Hepatocyte (in vitro differentiated cells): ENCODE measurements around the gene ADGRG6.

Experiments used
- EZH2 ChIP-seq: fragments of 200-600 bp; sonication (generic); IDR thresholded peaks from 2 replicates; pipeline ENCODE4 v1.6.1; 2016; ENCODE audit warnings: antibody characterized with exemption, mild to moderate bottlenecking, borderline replicate concordance
- EZH2phosphoT487 ChIP-seq: fragments of 200-600 bp; sonication (generic); IDR thresholded peaks from one replicate; pipeline ENCODE4 v1.6.1; 2018; ENCODE audit warnings: antibody characterized with exemption, mild to moderate bottlenecking, low read depth, moderate library complexity; ENCODE audit not compliant: unreplicated experiment, severe bottlenecking
- TF ChIP-seq, protein P1 (sequence below): fragments of 200-600 bp; sonication (generic); IDR thresholded peaks from 2 replicates; pipeline ENCODE4 v1.5.1; 2016; ENCODE audit warnings: antibody characterized with exemption, mild to moderate bottlenecking; ENCODE audit not compliant: poor library complexity

DNA sequence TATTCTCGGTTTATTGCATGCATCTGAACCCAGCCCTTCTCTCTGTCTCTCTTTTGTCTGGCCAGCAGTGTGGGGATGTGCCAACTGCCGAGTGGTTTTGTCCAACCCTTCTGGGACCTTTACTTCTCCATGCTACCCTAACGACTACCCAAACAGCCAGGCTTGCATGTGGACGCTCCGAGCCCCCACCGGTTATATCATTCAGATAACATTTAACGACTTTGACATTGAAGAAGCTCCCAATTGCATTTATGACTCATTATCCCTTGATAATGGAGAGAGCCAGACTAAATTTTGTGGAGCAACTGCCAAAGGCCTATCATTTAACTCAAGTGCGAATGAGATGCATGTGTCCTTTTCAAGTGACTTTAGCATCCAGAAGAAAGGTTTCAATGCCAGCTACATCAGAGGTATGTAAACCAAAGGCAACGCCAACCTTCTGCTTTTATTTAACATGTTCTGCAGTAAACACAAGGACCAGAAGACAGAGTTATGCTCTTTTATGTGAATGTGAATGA lies 65.8 kb downstream of the ADGRG6 start:
- TF ChIP-seq EZH2 (no peak), EZH2phosphoT487 (no peak)
- TF ChIP-seq, protein P1, sequence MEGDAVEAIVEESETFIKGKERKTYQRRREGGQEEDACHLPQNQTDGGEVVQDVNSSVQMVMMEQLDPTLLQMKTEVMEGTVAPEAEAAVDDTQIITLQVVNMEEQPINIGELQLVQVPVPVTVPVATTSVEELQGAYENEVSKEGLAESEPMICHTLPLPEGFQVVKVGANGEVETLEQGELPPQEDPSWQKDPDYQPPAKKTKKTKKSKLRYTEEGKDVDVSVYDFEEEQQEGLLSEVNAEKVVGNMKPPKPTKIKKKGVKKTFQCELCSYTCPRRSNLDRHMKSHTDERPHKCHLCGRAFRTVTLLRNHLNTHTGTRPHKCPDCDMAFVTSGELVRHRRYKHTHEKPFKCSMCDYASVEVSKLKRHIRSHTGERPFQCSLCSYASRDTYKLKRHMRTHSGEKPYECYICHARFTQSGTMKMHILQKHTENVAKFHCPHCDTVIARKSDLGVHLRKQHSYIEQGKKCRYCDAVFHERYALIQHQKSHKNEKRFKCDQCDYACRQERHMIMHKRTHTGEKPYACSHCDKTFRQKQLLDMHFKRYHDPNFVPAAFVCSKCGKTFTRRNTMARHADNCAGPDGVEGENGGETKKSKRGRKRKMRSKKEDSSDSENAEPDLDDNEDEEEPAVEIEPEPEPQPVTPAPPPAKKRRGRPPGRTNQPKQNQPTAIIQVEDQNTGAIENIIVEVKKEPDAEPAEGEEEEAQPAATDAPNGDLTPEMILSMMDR, result no peak
